ENCODE data around the gene PTPN20.
A peak's percentile ranks its signal among the peaks of the same experiment; 100 is the strongest.

DNA sequence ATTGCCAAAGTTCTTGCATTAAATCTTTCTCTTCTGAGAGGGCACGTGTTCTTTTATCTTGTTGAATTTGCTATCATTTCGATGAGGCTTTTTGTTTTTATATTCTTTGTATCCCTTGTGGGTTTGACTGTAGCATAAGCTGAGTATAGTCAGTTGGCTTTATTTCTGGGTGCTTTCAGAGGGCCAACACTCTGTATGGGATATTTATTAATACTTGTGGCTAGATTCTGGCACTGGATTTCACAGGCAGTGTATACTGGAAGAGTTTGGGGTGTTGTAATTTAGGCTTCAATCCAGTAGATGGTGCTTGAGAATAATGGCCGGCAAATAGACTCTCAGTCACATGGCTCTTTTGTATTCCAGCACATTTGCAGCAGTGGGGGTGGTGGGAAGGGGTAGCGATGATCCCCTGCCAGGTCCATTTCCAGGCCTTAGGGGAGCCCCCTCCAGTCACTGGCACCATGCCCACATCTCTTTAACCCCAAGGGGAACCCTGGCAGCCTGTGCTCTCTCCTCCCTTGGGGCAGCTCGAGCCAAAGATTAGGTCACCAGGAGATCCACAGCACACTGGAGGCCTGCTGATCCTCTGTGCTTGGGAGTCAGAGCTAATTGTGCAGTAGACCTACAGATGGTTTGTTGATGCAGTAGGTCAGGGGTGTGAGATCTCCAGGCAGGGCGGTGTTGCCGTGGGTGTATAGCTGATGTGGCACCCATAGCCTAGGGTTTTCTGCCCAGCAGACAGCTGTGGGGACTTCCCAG is 81.8 kb downstream of the PTPN20 start:
- peak; percentile 41; the same call in 1 of the 2 replicates for TF ChIP-seq CTCF (IDR thresholded peaks at IDR 0.05; ENCODE audit: low read length)
- no peak for TF ChIP-seq EZH2 (IDR thresholded peaks at IDR 0.05; ENCODE audit: borderline replicate concordance, low read length)
